ENCODE results near the gene ZNF644. TPM values are rescaled to one million over a fixed set of nuclear protein-coding genes. Genes with fewer than 3 reads are reported as not detected.

The ZNF644 gene
- total RNA-seq, 1 donor from 2014 or later = 177 TPM

- no peak overlapping the region for H3K27ac ChIP-seq
These were observed 10.1 kb downstream of the ZNF644 start for GRCh38 chr1:91011726-91012125.

GRCh38 chr1:91007827-91008226, 14.0 kb downstream of the ZNF644 start:
- no peak overlapping the region for H3K27ac Mint-ChIP-seq
- no peak for DNase-seq (ENCODE audit: low spot score)
- Histone ChIP-seq H3K36me3 (peaks cover 25% of the 10 kb centered on the region), H3F3A (ENCODE audit: low read depth) (peaks cover 6% of the 10 kb centered on the region), H3K4me1 (no peaks in the 10 kb centered on the region), H3K9ac (no peak overlapping the region), H3K4me2 (no peak overlapping the region), H2AFZ (replicated peaks) (no peak overlapping the region), H3K79me2 (ENCODE audit: low read depth) (peaks cover 99% of the 10 kb centered on the region), H3K4me3 (no peak overlapping the region), H3K9me3 (ENCODE audit: low read depth) (peaks cover 14% of the 10 kb centered on the region), H3K27ac (no peak overlapping the region), H4K20me1 (ENCODE audit: low read depth) (peaks cover 52% of the 10 kb centered on the region), H3K27me3 (no peaks in the 10 kb centered on the region)
- TF ChIP-seq EZH2phosphoT487 (IDR thresholded peaks at IDR 0.05) = no peak
- no peak for TF ChIP-seq CTCF (IDR thresholded peaks at IDR 0.05)
- TF ChIP-seq EZH2 (IDR thresholded peaks at IDR 0.05) = no peak
- peaks cover 72% of the 10 kb centered on the region for H3K36me3 Mint-ChIP-seq
- H3K4me3 Mint-ChIP-seq = no peak overlapping the region
- H3K27me3 Mint-ChIP-seq (ENCODE audit: insufficient read depth, low read depth) = peaks cover 2% of the 10 kb centered on the region
- H3K4me1 Mint-ChIP-seq = no peaks in the 10 kb centered on the region
- peaks cover 68% of the 10 kb centered on the region for H3K9me3 Mint-ChIP-seq

More at GRCh38 chr1:91011726-91012125, 10.1 kb downstream of the ZNF644 start:
- Mint-ChIP-seq H3K27ac (no peak overlapping the region), H3K27me3 (ENCODE audit: insufficient read depth, low read depth) (peaks cover 2% of the 10 kb centered on the region), H3K4me1 (no peaks in the 10 kb centered on the region), H3K4me3 (no peak overlapping the region), H3K36me3 (peaks cover 70% of the 10 kb centered on the region), H3K9me3 (peaks cover 52% of the 10 kb centered on the region)
- TF ChIP-seq EZH2phosphoT487 (IDR thresholded peaks at IDR 0.05) (no peak), CTCF (IDR thresholded peaks at IDR 0.05) (no peak), EZH2 (IDR thresholded peaks at IDR 0.05) (no peak)
- Histone ChIP-seq H3K4me1 (peaks cover 22% of the 10 kb centered on the region), H4K20me1 (ENCODE audit: low read depth) (peaks cover 86% of the 10 kb centered on the region), H3K36me3 (no peaks in the 10 kb centered on the region), H3F3A (ENCODE audit: low read depth) (no peaks in the 10 kb centered on the region), H3K4me2 (no peak overlapping the region), H3K4me3 (no peak overlapping the region), H2AFZ (replicated peaks) (no peak overlapping the region), H3K27me3 (no peaks in the 10 kb centered on the region), H3K9ac (no peak overlapping the region), H3K9me3 (ENCODE audit: low read depth) (no peaks in the 10 kb centered on the region), H3K79me2 (ENCODE audit: low read depth) (peaks cover 100% of the 10 kb centered on the region)
- DNase-seq (ENCODE audit: low spot score) = no peak

GRCh38 chr1:91007092-91007491, 14.7 kb downstream of the ZNF644 start:
- no peak overlapping the region for H3K27ac ChIP-seq
- no peaks in the 10 kb centered on the region for H3K27me3 ChIP-seq
- Mint-ChIP-seq H3K36me3 (peaks cover 66% of the 10 kb centered on the region), H3K9me3 (peaks cover 68% of the 10 kb centered on the region), H3K4me1 (no peaks in the 10 kb centered on the region), H3K27ac (no peak overlapping the region), H3K4me3 (no peak overlapping the region), H3K27me3 (ENCODE audit: insufficient read depth, low read depth) (peaks cover 2% of the 10 kb centered on the region)
- H3K36me3 ChIP-seq = peaks cover 25% of the 10 kb centered on the region
- DNase-seq (ENCODE audit: low spot score) = no peak
- no peak for TF ChIP-seq EZH2phosphoT487 (IDR thresholded peaks at IDR 0.05)
- no peak for TF ChIP-seq EZH2 (IDR thresholded peaks at IDR 0.05)
- TF ChIP-seq CTCF (IDR thresholded peaks at IDR 0.05) = no peak
- no peak overlapping the region for H3K4me2 ChIP-seq
- no peak overlapping the region for H2AFZ ChIP-seq (replicated peaks)
- peaks cover 14% of the 10 kb centered on the region for H3K9me3 ChIP-seq (ENCODE audit: low read depth)
- H3K4me3 ChIP-seq = no peak overlapping the region
- H3F3A ChIP-seq (ENCODE audit: low read depth) = peaks cover 6% of the 10 kb centered on the region
- H3K4me1 ChIP-seq = no peaks in the 10 kb centered on the region
- H3K79me2 ChIP-seq (ENCODE audit: low read depth) = peaks cover 99% of the 10 kb centered on the region
- peaks cover 46% of the 10 kb centered on the region for H4K20me1 ChIP-seq (ENCODE audit: low read depth)
- no peak overlapping the region for H3K9ac ChIP-seq

All from neural progenitor cell (in vitro differentiated cells).